Measurements from ENCODE around the gene IQSEC3. TPM values are rescaled to one million over a fixed set of nuclear protein-coding genes. Genes with fewer than 3 reads are reported as not detected.
"Not testable (repeated sequence)": the region's sequence is repeated elsewhere in the genome, so short reads cannot be mapped to it uniquely, and the experiment has no call there.

Gene IQSEC3
- total RNA-seq, 4 donors from 2014 or later: 1.3 to 4.4 (median 3.3) TPM

GRCh38 chr12:125075-125474, 58.5 kb downstream of the IQSEC3 start:
- TF ChIP-seq, protein P1, sequence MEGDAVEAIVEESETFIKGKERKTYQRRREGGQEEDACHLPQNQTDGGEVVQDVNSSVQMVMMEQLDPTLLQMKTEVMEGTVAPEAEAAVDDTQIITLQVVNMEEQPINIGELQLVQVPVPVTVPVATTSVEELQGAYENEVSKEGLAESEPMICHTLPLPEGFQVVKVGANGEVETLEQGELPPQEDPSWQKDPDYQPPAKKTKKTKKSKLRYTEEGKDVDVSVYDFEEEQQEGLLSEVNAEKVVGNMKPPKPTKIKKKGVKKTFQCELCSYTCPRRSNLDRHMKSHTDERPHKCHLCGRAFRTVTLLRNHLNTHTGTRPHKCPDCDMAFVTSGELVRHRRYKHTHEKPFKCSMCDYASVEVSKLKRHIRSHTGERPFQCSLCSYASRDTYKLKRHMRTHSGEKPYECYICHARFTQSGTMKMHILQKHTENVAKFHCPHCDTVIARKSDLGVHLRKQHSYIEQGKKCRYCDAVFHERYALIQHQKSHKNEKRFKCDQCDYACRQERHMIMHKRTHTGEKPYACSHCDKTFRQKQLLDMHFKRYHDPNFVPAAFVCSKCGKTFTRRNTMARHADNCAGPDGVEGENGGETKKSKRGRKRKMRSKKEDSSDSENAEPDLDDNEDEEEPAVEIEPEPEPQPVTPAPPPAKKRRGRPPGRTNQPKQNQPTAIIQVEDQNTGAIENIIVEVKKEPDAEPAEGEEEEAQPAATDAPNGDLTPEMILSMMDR (IDR thresholded peaks at IDR 0.05): no peak
- ATAC-seq (ENCODE audit: low FRiP score) (no peak), DNase-seq (ENCODE audit: low spot score) (no peak)

DNA sequence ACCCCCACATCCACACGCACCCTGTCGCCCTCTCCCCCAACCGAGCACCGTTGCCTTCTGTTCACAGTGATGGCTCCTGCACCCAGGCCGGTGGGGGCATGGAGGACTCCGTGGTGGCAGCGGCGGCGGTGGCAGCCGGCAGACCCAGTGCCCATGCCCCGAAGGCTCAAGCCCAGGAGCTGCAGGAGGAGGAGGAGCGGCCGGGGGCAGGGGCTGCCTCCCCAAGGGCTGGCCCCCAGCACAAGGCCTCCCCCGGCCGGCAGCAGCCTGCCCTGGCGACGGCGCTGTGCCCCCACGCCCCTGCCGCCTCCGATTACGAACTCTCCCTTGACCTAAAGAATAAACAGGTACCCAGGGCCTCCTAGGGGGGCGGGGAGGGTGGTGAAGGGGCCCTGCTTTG, 59.0 kb downstream of the IQSEC3 start:
- ATAC-seq (ENCODE audit: low FRiP score): no peak
- TF ChIP-seq, protein P1 (IDR thresholded peaks at IDR 0.05): no peak

GRCh38 chr12:128079-128478, 61.5 kb downstream of the IQSEC3 start:
- TF ChIP-seq, protein P1 (IDR thresholded peaks at IDR 0.05): no peak
- no peak for ATAC-seq (ENCODE audit: low FRiP score)

More for the DNA sequence above, 59.0 kb downstream of the IQSEC3 start:
- no peak for DNase-seq (ENCODE audit: low spot score)

GRCh38 chr12:129001-129400, 62.4 kb downstream of the IQSEC3 start:
- no peak for ATAC-seq (ENCODE audit: low FRiP score)
- no peak for DNase-seq (ENCODE audit: low spot score)
- TF ChIP-seq, protein P1 (IDR thresholded peaks at IDR 0.05): no peak

More at GRCh38 chr12:128079-128478, 61.5 kb downstream of the IQSEC3 start:
- DNase-seq (ENCODE audit: low spot score): no peak

DNA sequence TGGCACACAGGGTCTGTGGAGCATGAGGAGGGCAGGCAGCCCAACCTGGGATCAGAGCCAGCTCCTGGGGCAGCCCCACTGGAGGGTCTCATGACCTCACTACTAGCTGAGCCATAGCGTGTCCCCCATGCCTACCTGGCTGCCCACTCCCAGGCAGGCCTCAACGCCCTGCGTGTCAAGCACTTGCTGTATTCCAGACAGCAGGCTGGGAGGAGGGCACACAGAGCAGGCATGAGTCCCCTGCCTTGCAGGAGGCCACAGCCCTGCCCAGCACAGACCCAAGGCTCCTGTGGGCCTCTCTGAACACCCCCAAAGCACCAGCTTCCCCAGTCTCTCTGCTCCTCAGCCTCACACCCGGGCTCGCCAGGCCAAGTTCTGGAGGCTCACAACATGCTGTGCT, 64.0 kb downstream of the IQSEC3 start:
- DNase-seq (ENCODE audit: low spot score) (no peak), ATAC-seq (ENCODE audit: low FRiP score) (no peak)
- TF ChIP-seq, protein P1 (IDR thresholded peaks at IDR 0.05): no peak

DNA sequence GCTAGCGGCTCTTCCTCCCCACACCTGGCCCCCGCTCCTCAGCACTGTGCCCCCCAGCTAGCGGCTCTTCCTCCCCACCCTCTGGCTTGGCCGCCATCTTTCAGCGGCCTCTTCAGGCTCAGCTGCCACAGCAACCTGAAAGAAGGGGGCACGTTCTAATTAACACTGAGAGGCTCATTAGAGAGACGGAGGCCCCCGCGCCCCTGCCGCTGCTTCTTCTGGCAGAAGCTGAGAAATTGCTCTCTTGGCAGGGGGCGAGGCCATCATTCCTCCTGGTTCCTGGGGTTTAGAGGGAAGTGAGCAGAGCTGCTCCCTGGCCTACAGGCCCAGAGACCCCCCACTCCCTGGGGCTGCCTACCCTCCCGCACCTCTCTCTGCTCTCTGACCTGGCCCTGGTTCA, 64.4 kb downstream of the IQSEC3 start:
- DNase-seq (ENCODE audit: low spot score) (no peak), ATAC-seq (ENCODE audit: low FRiP score) (no peak)
- TF ChIP-seq, protein P1 (IDR thresholded peaks at IDR 0.05): no peak

- ATAC-seq (ENCODE audit: low FRiP score) (no peak), DNase-seq (ENCODE audit: low spot score) (no peak)
- TF ChIP-seq, protein P1 (IDR thresholded peaks at IDR 0.05): no peak
Measured at GRCh38 chr12:131732-132495, 65.3 kb downstream of the IQSEC3 start.

DNA sequence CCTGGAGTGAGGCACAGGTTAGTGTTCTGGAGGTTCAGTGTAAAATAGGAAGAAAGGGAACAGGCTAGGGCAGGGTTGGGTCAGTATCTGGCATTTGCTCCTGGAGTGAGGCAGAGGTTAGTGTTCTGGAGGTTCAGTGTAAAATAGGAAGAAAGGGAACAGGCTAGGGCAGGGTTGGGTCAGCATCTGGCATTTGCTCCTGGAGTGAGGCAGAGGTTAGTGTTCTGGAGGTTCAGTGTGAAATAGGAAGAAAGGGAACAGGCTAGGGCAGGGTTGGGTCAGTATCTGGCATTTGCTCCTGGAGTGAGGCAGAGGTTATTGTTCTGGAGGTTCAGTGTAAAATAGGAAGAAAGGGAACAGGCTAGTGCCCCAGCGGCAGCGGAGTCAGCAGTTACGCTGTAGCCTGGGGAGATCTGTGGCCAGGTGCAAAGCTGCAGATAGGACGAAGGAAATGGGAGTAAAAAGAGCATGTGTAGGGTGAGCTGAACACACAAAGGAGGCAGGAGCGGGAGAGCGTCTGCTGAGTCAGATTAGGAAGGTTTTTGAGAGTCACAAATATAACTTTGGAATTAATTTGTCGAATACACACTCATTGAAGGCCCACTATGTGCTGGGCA, 67.2 kb downstream of the IQSEC3 start:
- ATAC-seq (ENCODE audit: low FRiP score); DNase-seq (ENCODE audit: low spot score): not testable (repeated sequence)
